Retinal pigment epithelial cell (primary cell): Measurements from ENCODE around the gene ASB2.

Experiments used
- DNase-seq: peaks from one replicate; pipeline ENCODE4 v3.0.0-alpha.2; 2010; ENCODE audit warnings: low read depth
- H3K4me3 ChIP-seq: 2 replicates; pipeline ENCODE4 v1.5.1; 2011; ENCODE audit warnings: mild to moderate bottlenecking, low read length, control low read depth, moderate library complexity
- CTCF ChIP-seq: conservative IDR thresholded peaks from 2 replicates; pipeline ENCODE4 v1.5.1; 2011; ENCODE audit warnings: low read depth, low read length, control low read depth, inconsistent platforms

The ASB2 gene

DNA sequence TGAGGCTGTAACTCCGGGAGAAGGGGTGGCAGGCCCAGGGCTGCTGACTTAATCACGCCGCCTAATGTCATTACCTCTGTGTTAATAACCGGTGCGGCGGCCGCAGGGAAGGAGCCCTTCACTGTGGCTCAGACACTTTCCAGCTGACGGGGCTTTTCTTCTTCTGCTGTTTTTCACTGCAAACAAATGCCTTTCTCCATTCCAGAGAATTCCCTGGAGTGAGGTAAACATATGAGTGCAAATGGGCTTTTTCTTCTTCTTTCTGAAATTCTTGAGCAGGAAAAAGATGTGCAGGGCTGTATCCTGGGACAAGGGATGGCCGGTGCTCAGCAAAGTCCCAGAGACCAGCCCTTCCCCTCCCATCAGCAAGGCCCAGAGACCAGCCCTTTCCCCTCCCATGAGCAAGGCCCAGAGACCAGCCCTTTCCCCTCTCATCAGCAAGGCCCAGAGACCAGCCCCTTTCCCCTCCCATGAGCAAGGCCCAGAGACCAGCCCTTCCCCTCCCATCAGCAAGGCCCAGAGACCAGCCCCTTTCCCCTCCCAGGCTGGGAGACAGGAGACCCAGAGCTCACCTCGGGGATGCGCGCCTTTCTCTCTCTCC lies 82.6 kb downstream of the ASB2 start:
- H3K4me3 ChIP-seq = no peak overlapping the region
- TF ChIP-seq CTCF = no peak
- no peak for DNase-seq

- H3K4me3 ChIP-seq = no peak overlapping the region
- peak; percentile 2 for DNase-seq
- peak; percentile 100 for TF ChIP-seq CTCF
Observed at GRCh38 chr14:93892923-93893558, 83.3 kb downstream of the ASB2 start.

DNA sequence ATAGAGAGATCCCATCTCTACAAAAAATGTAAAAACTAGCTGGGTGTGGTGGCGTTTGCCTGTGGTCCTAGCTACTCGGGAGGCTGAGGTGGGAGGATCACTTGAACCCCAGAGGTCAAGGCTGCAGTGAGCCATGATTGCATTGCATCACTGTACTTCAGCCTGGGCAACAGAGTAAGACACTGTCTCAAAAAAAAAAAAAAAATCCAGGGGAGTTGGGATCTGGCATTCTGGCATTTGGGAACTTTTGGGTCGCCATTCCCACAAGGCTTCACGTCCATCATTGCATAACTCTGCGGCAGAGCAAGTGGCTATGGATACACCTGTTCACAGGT lies 83.9 kb downstream of the ASB2 start:
- DNase-seq = no peak
- H3K4me3 ChIP-seq = no peak overlapping the region
- no peak for TF ChIP-seq CTCF

DNA sequence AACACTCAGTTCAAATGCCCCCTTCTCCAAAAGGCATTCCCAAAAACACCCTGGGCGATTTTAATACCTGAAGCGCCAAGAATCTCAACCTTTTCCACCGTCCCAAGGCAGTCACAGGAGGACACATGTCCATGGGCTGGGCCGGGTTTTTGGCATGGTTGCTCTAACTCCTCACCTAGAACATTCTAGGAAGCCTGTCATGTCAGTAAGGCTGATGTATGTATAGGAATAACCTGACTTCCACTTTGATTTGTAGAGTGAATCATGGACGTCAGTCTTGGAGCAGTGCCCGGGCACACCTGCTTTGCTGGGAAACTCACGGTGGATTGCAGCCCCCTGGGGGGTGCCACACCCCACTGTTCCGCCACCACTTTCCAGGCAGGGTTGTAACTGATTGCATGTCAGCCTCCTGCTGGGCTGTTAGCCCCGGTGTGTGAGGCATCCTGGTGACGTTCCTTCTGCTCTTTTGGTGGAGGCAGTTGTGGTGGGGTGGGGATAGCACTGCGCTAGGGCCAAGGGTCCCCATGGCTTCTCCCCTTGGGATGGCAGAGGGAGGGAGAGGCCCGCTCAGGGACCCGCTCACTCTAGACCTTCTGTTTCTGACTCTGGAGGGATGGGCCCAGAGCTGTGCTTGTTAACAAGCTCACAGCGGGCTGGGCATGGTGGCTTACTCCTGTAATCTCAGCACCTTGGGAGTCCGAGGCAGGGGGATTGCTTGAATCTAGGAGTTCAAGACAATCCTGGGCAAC lies 84.4 kb downstream of the ASB2 start:
- H3K4me3 ChIP-seq = no peak overlapping the region
- no peak for DNase-seq
- no peak for TF ChIP-seq CTCF

GRCh38 chr14:93889739-93890483 lies 86.5 kb downstream of the ASB2 start:
- no peak overlapping the region for H3K4me3 ChIP-seq
- TF ChIP-seq CTCF = no peak
- no peak for DNase-seq

DNA sequence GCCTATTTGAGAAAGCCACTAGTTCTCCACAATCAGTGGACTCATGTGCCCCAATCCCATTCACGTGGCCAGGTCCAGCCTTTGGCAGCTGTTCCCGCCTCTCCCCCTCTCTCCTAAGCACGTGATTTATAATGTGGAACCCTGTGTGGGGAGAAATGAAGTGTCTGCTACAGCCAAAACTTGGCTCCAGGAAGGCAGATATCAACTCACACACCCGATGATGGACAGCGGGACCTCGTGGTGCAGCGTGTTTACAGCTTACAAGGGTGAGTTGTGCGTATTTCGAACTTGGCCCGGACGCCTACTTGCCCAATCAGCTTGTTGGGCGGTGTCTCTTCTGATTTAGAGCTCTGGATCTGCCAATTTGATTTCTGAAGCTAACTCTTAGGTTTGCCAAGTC lies 87.4 kb downstream of the ASB2 start:
- DNase-seq = no peak
- no peak overlapping the region for H3K4me3 ChIP-seq
- no peak for TF ChIP-seq CTCF
